Nephron progenitor cell (in vitro differentiated cells): ENCODE data around the gene TXNRD2.

Experiments used
- DNase-seq: peaks from one replicate; pipeline ENCODE4 v3.0.0; 2021
- H3K27ac Mint-ChIP-seq: 2 replicates; pipeline ENCODE4 v1.8.0; 2021; ENCODE audit warnings: mild to moderate bottlenecking, moderate library complexity, mixed read lengths
- H3K27me3 Mint-ChIP-seq: 2 replicates; pipeline ENCODE4 v1.8.0; 2021; ENCODE audit warnings: mild to moderate bottlenecking, low read depth, mixed read lengths; ENCODE audit not compliant: poor library complexity
- H3K36me3 Mint-ChIP-seq: 2 replicates; pipeline ENCODE4 v1.8.0; 2021; ENCODE audit warnings: low read depth, mixed read lengths
- H3K4me1 Mint-ChIP-seq: 2 replicates; pipeline ENCODE4 v1.8.0; 2021; ENCODE audit warnings: mixed read lengths
- H3K4me3 Mint-ChIP-seq: 2 replicates; pipeline ENCODE4 v1.8.0; 2021; ENCODE audit warnings: mild to moderate bottlenecking, moderate library complexity, mixed read lengths
- H3K9me3 Mint-ChIP-seq: 2 replicates; pipeline ENCODE4 v1.8.0; 2021; ENCODE audit warnings: mild to moderate bottlenecking, moderate library complexity, mixed read lengths
- TF ChIP-seq, protein P1 (sequence below): fragments of 200-600 bp; sonication (generic); IDR thresholded peaks from 2 replicates; pipeline ENCODE4 v1.5.0; 2021; ENCODE audit warnings: antibody characterized with exemption

TXNRD2 gene

GRCh38 chr22:19969141-19969928 lies 27.7 kb upstream of the TXNRD2 start:
- Mint-ChIP-seq H3K4me1 (peaks cover 25% of the 10 kb centered on the region), H3K36me3 (no peaks in the 10 kb centered on the region), H3K9me3 (no peaks in the 10 kb centered on the region), H3K4me3 (no peak overlapping the region), H3K27me3 (no peaks in the 10 kb centered on the region), H3K27ac (no peak overlapping the region)
- TF ChIP-seq, protein P1, sequence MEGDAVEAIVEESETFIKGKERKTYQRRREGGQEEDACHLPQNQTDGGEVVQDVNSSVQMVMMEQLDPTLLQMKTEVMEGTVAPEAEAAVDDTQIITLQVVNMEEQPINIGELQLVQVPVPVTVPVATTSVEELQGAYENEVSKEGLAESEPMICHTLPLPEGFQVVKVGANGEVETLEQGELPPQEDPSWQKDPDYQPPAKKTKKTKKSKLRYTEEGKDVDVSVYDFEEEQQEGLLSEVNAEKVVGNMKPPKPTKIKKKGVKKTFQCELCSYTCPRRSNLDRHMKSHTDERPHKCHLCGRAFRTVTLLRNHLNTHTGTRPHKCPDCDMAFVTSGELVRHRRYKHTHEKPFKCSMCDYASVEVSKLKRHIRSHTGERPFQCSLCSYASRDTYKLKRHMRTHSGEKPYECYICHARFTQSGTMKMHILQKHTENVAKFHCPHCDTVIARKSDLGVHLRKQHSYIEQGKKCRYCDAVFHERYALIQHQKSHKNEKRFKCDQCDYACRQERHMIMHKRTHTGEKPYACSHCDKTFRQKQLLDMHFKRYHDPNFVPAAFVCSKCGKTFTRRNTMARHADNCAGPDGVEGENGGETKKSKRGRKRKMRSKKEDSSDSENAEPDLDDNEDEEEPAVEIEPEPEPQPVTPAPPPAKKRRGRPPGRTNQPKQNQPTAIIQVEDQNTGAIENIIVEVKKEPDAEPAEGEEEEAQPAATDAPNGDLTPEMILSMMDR, result no peak
- no peak for DNase-seq

- Mint-ChIP-seq H3K4me3 (no peak overlapping the region), H3K27ac (no peak overlapping the region)
- TF ChIP-seq, protein P1, result no peak
Observed at GRCh38 chr22:19968450-19968891, 26.9 kb upstream of the TXNRD2 start.

GRCh38 chr22:19967850-19968449 lies 26.3 kb upstream of the TXNRD2 start:
- TF ChIP-seq, protein P1, result no peak
- Mint-ChIP-seq H3K27ac (no peak overlapping the region), H3K4me3 (no peak overlapping the region), H3K4me1 (peaks cover 22% of the 10 kb centered on the region), H3K36me3 (no peaks in the 10 kb centered on the region), H3K9me3 (no peaks in the 10 kb centered on the region), H3K27me3 (no peaks in the 10 kb centered on the region)
- no peak for DNase-seq

More at GRCh38 chr22:19968450-19968891, 26.9 kb upstream of the TXNRD2 start:
- DNase-seq, result no peak
- Mint-ChIP-seq H3K4me1 (peaks cover 22% of the 10 kb centered on the region), H3K9me3 (no peaks in the 10 kb centered on the region), H3K27me3 (no peaks in the 10 kb centered on the region), H3K36me3 (no peaks in the 10 kb centered on the region)

DNA sequence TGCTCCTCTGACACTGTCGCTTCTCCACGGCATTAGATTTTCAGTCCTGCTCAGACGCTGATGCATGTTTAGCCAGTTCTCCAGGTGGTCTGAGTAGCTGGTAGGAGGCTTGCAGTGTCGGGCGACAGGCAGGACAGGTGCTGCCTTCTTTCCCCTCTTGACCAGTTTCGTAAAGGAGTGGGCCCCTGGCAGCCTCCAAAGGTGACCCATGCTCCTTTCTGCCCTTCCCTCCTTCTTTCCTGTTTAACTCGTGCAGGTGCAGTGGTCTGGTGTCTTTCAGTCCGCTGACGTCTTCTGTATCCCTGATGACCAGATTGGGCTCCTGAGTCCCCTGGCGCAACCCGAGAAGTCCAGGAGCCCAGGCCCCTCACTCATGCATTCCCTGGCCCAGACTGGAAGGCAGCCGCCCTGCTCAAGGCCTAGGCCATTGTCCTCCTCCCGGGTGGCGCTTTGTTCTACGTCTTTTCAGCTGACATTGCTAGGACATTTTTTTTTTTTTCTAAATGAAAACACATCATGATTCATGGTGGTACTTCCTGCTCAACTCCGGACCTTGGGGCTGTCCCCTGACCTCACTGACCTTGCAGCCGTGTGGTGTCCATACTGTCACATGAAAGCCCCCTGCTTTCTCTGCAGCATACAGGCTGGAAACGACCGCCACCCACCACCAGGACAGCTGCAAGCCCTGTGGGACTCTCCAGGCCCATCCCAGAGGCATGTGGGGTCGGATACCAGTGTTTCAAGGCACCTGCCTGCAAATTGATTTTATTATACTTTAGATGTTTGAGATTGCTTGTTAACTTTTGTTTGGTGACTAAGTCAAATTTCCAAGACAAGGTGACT lies 25.5 kb upstream of the TXNRD2 start:
- DNase-seq, result no peak
- H3K27me3 Mint-ChIP-seq, result no peaks in the 10 kb centered on the region
- no peaks in the 10 kb centered on the region for H3K36me3 Mint-ChIP-seq
- no peaks in the 10 kb centered on the region for H3K9me3 Mint-ChIP-seq
- peaks cover 26% of the 10 kb centered on the region for H3K4me1 Mint-ChIP-seq
- TF ChIP-seq, protein P1, result no peak
- no peak overlapping the region for H3K4me3 Mint-ChIP-seq
- H3K27ac Mint-ChIP-seq, result peak overlapping the region; percentile 39

GRCh38 chr22:19965771-19966709 lies 24.4 kb upstream of the TXNRD2 start:
- H3K4me1 Mint-ChIP-seq, result peaks cover 26% of the 10 kb centered on the region
- DNase-seq, result peak; percentile 45

More at GRCh38 chr22:19965771-19966709, 24.4 kb upstream of the TXNRD2 start:
- TF ChIP-seq, protein P1, result peak; percentile 49
- Mint-ChIP-seq H3K9me3 (no peaks in the 10 kb centered on the region), H3K36me3 (no peaks in the 10 kb centered on the region), H3K4me3 (no peak overlapping the region), H3K27ac (peak overlapping the region; percentile 39), H3K27me3 (no peaks in the 10 kb centered on the region)
